BLaER1 (cell line): ENCODE data around the gene NEUROG1.
A peak's percentile ranks its signal among the peaks of the same experiment; 100 is the strongest.

Experiments used
- H3K27ac ChIP-seq: shearing (Covaris generic); formaldehyde crosslinking; 2 replicates; pipeline ENCODE4 v1.8.1; 2022
- H3K27me3 ChIP-seq: shearing (Covaris generic); formaldehyde crosslinking; 2 replicates; pipeline ENCODE4 v1.8.1; 2022
- H3K36me3 ChIP-seq: shearing (Covaris generic); formaldehyde crosslinking; 2 replicates; pipeline ENCODE4 v1.8.1; 2022
- H3K4me1 ChIP-seq: shearing (Covaris generic); formaldehyde crosslinking; 2 replicates; pipeline ENCODE4 v1.8.1; 2022
- H3K4me2 ChIP-seq: shearing (Covaris generic); formaldehyde crosslinking; 2 replicates; pipeline ENCODE4 v1.8.1; 2022
- H3K4me3 ChIP-seq: shearing (Covaris generic); formaldehyde crosslinking; 2 replicates; pipeline ENCODE4 v1.8.1; 2022
- H3K9ac ChIP-seq: shearing (Covaris generic); formaldehyde crosslinking; 2 replicates; pipeline ENCODE4 v1.8.1; 2022
- H3K9me3 ChIP-seq: shearing (Covaris generic); formaldehyde crosslinking; 2 replicates; pipeline ENCODE4 v1.8.1; 2022
- H4K20me1 ChIP-seq: shearing (Covaris generic); formaldehyde crosslinking; 2 replicates; pipeline ENCODE4 v1.8.1; 2022
- Cebpa-rat ChIP-seq: shearing (Covaris generic); IDR thresholded peaks from 2 replicates; pipeline ENCODE4 v1.8.1; 2022

NEUROG1 gene

GRCh38 chr5:135517631-135518030, 18.1 kb downstream of the NEUROG1 start:
- Histone ChIP-seq H3K36me3 (no peaks in the 10 kb centered on the region), H3K27ac (no peak overlapping the region), H3K4me3 (no peak overlapping the region), H3K4me2 (no peak overlapping the region), H3K4me1 (no peaks in the 10 kb centered on the region), H3K27me3 (no peaks in the 10 kb centered on the region), H4K20me1 (no peaks in the 10 kb centered on the region), H3K9ac (no peak overlapping the region), H3K9me3 (peaks cover 15% of the 10 kb centered on the region)
- no peak for TF ChIP-seq Cebpa-rat

- Histone ChIP-seq H3K4me2 (no peak overlapping the region), H3K4me3 (no peak overlapping the region), H3K27ac (no peak overlapping the region), H3K27me3 (peaks cover 16% of the 10 kb centered on the region), H3K4me1 (peaks cover 6% of the 10 kb centered on the region), H3K36me3 (no peaks in the 10 kb centered on the region), H3K9me3 (no peaks in the 10 kb centered on the region), H3K9ac (no peak overlapping the region), H4K20me1 (no peaks in the 10 kb centered on the region)
- no peak for TF ChIP-seq Cebpa-rat
Observed at GRCh38 chr5:135514116-135514515, 21.6 kb downstream of the NEUROG1 start.

GRCh38 chr5:135511761-135512575, 23.8 kb downstream of the NEUROG1 start:
- H3K27ac ChIP-seq, result no peak overlapping the region
- no peak for TF ChIP-seq Cebpa-rat
- H3K36me3 ChIP-seq, result no peaks in the 10 kb centered on the region
- no peak overlapping the region for H3K4me2 ChIP-seq
- peaks cover 38% of the 10 kb centered on the region for H3K27me3 ChIP-seq
- no peak overlapping the region for H3K4me3 ChIP-seq
- no peak overlapping the region for H3K9ac ChIP-seq
- H3K9me3 ChIP-seq, result no peaks in the 10 kb centered on the region
- peaks cover 21% of the 10 kb centered on the region for H3K4me1 ChIP-seq
- no peaks in the 10 kb centered on the region for H4K20me1 ChIP-seq

- Histone ChIP-seq H3K9ac (no peak overlapping the region), H3K4me1 (peaks cover 21% of the 10 kb centered on the region), H3K27ac (no peak overlapping the region), H3K4me2 (no peak overlapping the region; the same call in 1 of the 2 replicates), H3K36me3 (no peaks in the 10 kb centered on the region), H3K9me3 (no peaks in the 10 kb centered on the region), H3K27me3 (peaks cover 39% of the 10 kb centered on the region), H4K20me1 (no peaks in the 10 kb centered on the region), H3K4me3 (no peak overlapping the region)
- TF ChIP-seq Cebpa-rat, result no peak
Observed at GRCh38 chr5:135509995-135510394, 25.8 kb downstream of the NEUROG1 start.

- no peak for TF ChIP-seq Cebpa-rat
- Histone ChIP-seq H3K9me3 (0 out of 2 replicates have a peak, but pooled peaks cover 11% of the 10 kb centered on the region), H3K36me3 (no peaks in the 10 kb centered on the region), H3K27ac (no peak overlapping the region), H3K4me3 (0 out of 2 replicates have a peak overlapping the region, but pooled peaks have one; percentile 36), H4K20me1 (no peaks in the 10 kb centered on the region), H3K27me3 (peaks cover 39% of the 10 kb centered on the region), H3K4me2 (peak overlapping the region; percentile 71), H3K9ac (no peak overlapping the region), H3K4me1 (peaks cover 30% of the 10 kb centered on the region)
Observed at GRCh38 chr5:135508496-135509005, 27.2 kb downstream of the NEUROG1 start.

DNA sequence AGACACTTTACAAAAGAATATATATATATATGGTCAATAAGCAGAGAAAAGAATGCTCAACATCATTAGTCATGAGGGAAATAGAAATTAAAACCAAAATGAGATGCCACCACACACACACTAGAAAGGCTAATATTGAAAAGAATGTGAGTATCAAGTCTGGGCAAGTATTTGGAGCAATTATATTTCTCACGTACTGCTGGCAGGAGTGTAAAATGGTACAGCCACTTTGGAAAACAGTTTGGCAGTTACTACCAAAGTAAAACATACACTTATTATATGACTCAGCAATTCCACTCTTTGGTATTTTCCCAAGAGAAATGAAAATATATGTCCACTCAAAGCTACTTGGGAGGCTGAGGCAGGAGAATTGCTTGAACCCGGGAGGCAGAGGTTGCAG, 29.8 kb downstream of the NEUROG1 start:
- no peak overlapping the region for H3K27ac ChIP-seq
- H3K4me3 ChIP-seq, result no peak overlapping the region
- no peak for TF ChIP-seq Cebpa-rat
- H3K4me1 ChIP-seq, result peaks cover 51% of the 10 kb centered on the region
- no peaks in the 10 kb centered on the region for H3K36me3 ChIP-seq
- H3K9ac ChIP-seq, result no peak overlapping the region
- no peak overlapping the region for H3K4me2 ChIP-seq
- 0 out of 2 replicates have a peak, but pooled peaks cover 11% of the 10 kb centered on the region for H3K9me3 ChIP-seq
- H3K27me3 ChIP-seq, result peaks cover 39% of the 10 kb centered on the region
- H4K20me1 ChIP-seq, result no peaks in the 10 kb centered on the region

DNA sequence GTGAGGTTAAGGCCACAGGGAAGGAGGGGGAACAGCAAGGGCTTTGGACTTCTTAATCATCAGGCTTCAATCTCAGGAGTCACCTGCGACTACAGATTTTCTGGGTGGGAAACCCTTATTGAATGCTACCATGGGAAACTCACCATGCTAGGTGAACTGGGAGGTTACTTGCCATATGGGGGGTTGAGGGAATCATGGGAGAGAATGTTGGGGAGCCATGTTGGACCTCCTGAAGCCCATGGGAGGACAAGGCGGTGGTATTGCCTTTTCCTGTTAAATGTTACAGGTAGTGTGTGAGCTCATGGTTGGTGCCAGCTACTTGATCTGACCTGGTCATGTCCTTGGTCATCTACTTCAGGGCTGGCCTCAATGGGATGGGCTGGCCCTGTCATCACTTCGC, 31.4 kb downstream of the NEUROG1 start:
- Histone ChIP-seq H3K4me2 (peak overlapping the region; percentile 72; the same call in 1 of the 2 replicates), H3K4me3 (no peak overlapping the region), H3K36me3 (no peaks in the 10 kb centered on the region), H3K9ac (no peak overlapping the region), H3K4me1 (peaks cover 48% of the 10 kb centered on the region), H4K20me1 (no peaks in the 10 kb centered on the region), H3K27ac (no peak overlapping the region), H3K27me3 (peaks cover 25% of the 10 kb centered on the region), H3K9me3 (0 out of 2 replicates have a peak, but pooled peaks cover 11% of the 10 kb centered on the region)
- TF ChIP-seq Cebpa-rat, result no peak

DNA sequence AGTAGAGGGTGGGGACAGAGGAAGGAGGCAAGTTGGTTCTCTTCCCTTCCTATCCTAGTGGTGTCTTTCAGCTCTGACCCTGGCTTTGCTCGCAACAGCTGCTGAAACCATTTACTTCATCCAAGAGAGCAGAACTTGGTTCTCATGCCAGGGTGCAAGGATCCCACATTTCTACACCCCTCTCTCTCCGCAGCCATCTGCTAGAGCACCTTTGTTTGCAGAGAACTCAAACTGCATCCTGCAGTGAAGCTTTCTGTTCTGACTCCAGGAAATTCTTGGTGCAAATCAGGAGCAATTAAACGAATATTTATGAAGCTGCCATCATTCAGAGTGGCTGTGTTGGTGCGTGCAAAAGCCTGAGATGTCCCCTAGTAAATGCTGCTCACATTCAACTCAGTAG, 31.9 kb downstream of the NEUROG1 start:
- Histone ChIP-seq H3K4me3 (no peak overlapping the region), H3K27me3 (peaks cover 20% of the 10 kb centered on the region)
- no peak for TF ChIP-seq Cebpa-rat

DNA sequence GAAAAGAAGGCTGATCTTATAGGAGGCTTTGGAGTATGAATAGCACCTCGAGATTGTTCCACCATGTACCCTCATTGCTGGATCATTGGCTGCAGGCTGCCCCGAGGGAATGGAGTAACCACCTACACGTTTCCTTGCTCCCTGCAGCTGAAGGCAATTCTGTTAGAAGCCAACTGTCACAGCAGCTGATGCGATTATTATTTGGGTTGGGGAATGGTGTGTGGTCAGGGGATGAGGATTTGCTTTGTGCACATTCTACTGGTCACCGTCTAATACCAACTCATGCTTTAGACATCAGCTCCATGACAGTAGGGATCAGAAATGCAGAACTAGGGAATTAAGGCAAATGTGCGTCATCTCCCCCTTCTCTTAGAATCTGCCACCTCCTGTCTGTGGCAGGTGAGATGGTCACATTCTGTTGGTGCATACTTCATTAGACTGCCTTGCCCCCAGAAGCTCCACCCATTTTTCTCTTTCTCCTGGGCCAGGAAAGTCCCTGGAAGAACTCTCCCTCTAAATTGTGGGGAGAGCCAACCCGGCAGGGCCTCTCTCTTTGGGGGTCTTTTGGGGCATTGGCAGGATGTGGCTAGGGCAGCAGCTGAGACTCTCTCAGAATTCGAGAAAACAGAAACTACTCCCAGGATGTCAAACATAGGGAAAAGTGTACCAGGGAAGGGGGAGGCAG, 32.8 kb downstream of the NEUROG1 start:
- H3K27me3 ChIP-seq, result peaks cover 11% of the 10 kb centered on the region
- H3K27ac ChIP-seq, result 0 out of 2 replicates have a peak overlapping the region, but pooled peaks have one; percentile 10
- no peaks in the 10 kb centered on the region for H4K20me1 ChIP-seq
- H3K4me1 ChIP-seq, result peaks cover 46% of the 10 kb centered on the region
- 0 out of 2 replicates have a peak, but pooled peaks cover 11% of the 10 kb centered on the region for H3K9me3 ChIP-seq
- H3K4me2 ChIP-seq, result peak overlapping the region; percentile 72
- TF ChIP-seq Cebpa-rat, result no peak
- H3K36me3 ChIP-seq, result no peaks in the 10 kb centered on the region
- no peak overlapping the region for H3K9ac ChIP-seq
- H3K4me3 ChIP-seq, result no peak overlapping the region

More for the DNA sequence above, 31.9 kb downstream of the NEUROG1 start:
- Histone ChIP-seq H3K4me2 (peak overlapping the region; percentile 72), H3K9me3 (0 out of 2 replicates have a peak, but pooled peaks cover 11% of the 10 kb centered on the region), H4K20me1 (no peaks in the 10 kb centered on the region), H3K27ac (no peak overlapping the region), H3K36me3 (no peaks in the 10 kb centered on the region), H3K4me1 (peaks cover 46% of the 10 kb centered on the region), H3K9ac (no peak overlapping the region)

DNA sequence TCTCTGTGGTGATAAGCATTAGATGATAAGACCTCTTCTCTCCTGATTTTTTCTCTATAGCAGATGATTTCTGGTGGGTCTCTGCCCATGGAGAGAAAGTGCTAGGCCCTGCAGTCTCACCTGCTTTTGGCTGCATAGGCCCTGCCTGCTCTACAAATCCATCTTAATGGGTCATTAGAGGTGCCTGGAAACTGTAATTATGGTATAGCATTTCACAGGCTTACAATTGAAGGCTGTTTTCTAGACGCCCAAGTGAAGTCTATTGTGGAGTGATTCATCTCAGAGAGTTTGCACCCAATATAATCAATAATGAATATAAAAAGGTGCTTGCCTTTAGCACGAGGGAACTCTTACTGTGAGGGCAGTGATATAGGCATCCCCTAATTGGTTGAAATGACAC, 33.8 kb downstream of the NEUROG1 start:
- 0 out of 2 replicates have a peak, but pooled peaks cover 11% of the 10 kb centered on the region for H3K9me3 ChIP-seq
- no peaks in the 10 kb centered on the region for H3K36me3 ChIP-seq
- no peaks in the 10 kb centered on the region for H4K20me1 ChIP-seq
- peak overlapping the region; percentile 72 for H3K4me2 ChIP-seq
- peaks cover 42% of the 10 kb centered on the region for H3K4me1 ChIP-seq
- no peak overlapping the region for H3K27ac ChIP-seq
- peaks cover under 1% of the 10 kb centered on the region; the same call in 1 of the 2 replicates for H3K27me3 ChIP-seq
- no peak overlapping the region for H3K9ac ChIP-seq
- no peak overlapping the region for H3K4me3 ChIP-seq
- TF ChIP-seq Cebpa-rat, result no peak
